Measurements from ENCODE around the gene NVL.

NVL gene

GRCh38 chr1:224235813-224236493 lies 94.0 kb downstream of the NVL start:
- TF ChIP-seq REST (IDR thresholded peaks at IDR 0.05; ENCODE audit: insufficient read depth in 1 of 2, low read depth in 2 of 2, low read length in 2 of 2): no peak
- TF ChIP-seq FOXP2 (optimal IDR thresholded peaks at IDR 0.05; ENCODE audit: borderline replicate concordance, extremely low read depth, extremely low read length, insufficient read depth): no peak
- TF ChIP-seq SIN3A (IDR thresholded peaks at IDR 0.05; ENCODE audit: borderline replicate concordance, insufficient read depth, low read length): no peak
- TF ChIP-seq TAF1 (IDR thresholded peaks at IDR 0.05; ENCODE audit: borderline replicate concordance, insufficient read depth, low read length): no peak
- TF ChIP-seq POLR2AphosphoS5 (IDR thresholded peaks at IDR 0.05; ENCODE audit: low read depth, low read length): no peak

GRCh38 chr1:224234017-224234416 lies 96.0 kb downstream of the NVL start:
- TF ChIP-seq FOXP2 (optimal IDR thresholded peaks at IDR 0.05; ENCODE audit: borderline replicate concordance, extremely low read depth, extremely low read length, insufficient read depth) (no peak), REST (IDR thresholded peaks at IDR 0.05; ENCODE audit: insufficient read depth in 1 of 2, low read depth in 2 of 2, low read length in 2 of 2) (no peak), TAF1 (IDR thresholded peaks at IDR 0.05; ENCODE audit: borderline replicate concordance, insufficient read depth, low read length) (no peak), SIN3A (IDR thresholded peaks at IDR 0.05; ENCODE audit: borderline replicate concordance, insufficient read depth, low read length) (no peak), POLR2AphosphoS5 (IDR thresholded peaks at IDR 0.05; ENCODE audit: low read depth, low read length) (no peak)

- TF ChIP-seq SIN3A (IDR thresholded peaks at IDR 0.05; ENCODE audit: borderline replicate concordance, insufficient read depth, low read length) (no peak), TAF1 (IDR thresholded peaks at IDR 0.05; ENCODE audit: borderline replicate concordance, insufficient read depth, low read length) (no peak), REST (IDR thresholded peaks at IDR 0.05; ENCODE audit: insufficient read depth in 1 of 2, low read depth in 2 of 2, low read length in 2 of 2) (no peak), FOXP2 (optimal IDR thresholded peaks at IDR 0.05; ENCODE audit: borderline replicate concordance, extremely low read depth, extremely low read length, insufficient read depth) (no peak), POLR2AphosphoS5 (IDR thresholded peaks at IDR 0.05; ENCODE audit: low read depth, low read length) (no peak)
Observed at GRCh38 chr1:224226849-224227502, 103.0 kb downstream of the NVL start.

- TF ChIP-seq POLR2AphosphoS5 (IDR thresholded peaks at IDR 0.05; ENCODE audit: low read depth, low read length) (no peak), TAF1 (IDR thresholded peaks at IDR 0.05; ENCODE audit: borderline replicate concordance, insufficient read depth, low read length) (no peak), SIN3A (IDR thresholded peaks at IDR 0.05; ENCODE audit: borderline replicate concordance, insufficient read depth, low read length) (no peak), REST (IDR thresholded peaks at IDR 0.05; ENCODE audit: insufficient read depth in 1 of 2, low read depth in 2 of 2, low read length in 2 of 2) (no peak), FOXP2 (optimal IDR thresholded peaks at IDR 0.05; ENCODE audit: borderline replicate concordance, extremely low read depth, extremely low read length, insufficient read depth) (no peak)
Observed at GRCh38 chr1:224223819-224224714, 105.9 kb downstream of the NVL start.
